Dorsolateral prefrontal cortex (tissue), 118 donors: ENCODE results near the gene MCTS1. TPM values are rescaled to one million over a fixed set of nuclear protein-coding genes. Genes with fewer than 3 reads are reported as not detected.

Source experiments
- total RNA-seq, 120 experiments: library from RNA; stranded (reverse); gene quantifications; one replicate each; pipeline versions ENCODE4 v1.2.3 to v1.2.4, GENCODE V29; 2022

Gene MCTS1
- total RNA-seq, 120 experiments from 2014 or later: 19.7 to 60.8 (median 38.3) TPM

Other genes with a start within 250 kb of the MCTS1 start
- gene ATP1B4, start 242.0 kb upstream of the MCTS1 start, total RNA-seq: not detected
- gene LAMP2, start 134.8 kb upstream of the MCTS1 start, total RNA-seq: 100 to 1,000 TPM; 107 to 706 (median 222) TPM
- 10 to 100 TPM; 35.2 to 60.7 (median 45.2) TPM for gene CUL4B, start 43.1 kb upstream of the MCTS1 start, total RNA-seq
- 10 to 100 TPM in 95 of 120 experiments, 1 to 10 TPM in 25; 7.9 to 15.8 (median 11.7) TPM for gene C1GALT1C1, start 26.0 kb downstream of the MCTS1 start, total RNA-seq